WTC11 (cell line): Measurements from ENCODE around the gene MYLK. TPM values are rescaled to one million over a fixed set of nuclear protein-coding genes. Genes with fewer than 3 reads are reported as not detected.

Experiments used
- ATAC-seq: fragments of 200-7000 bp; cut with Tn5 transposase; 2 replicates; pipeline ENCODE4 v1.10.0; 2021; ENCODE audit warnings: mild to moderate bottlenecking, moderate library complexity
- Bru-seq: library from RNA; stranded (reverse); fragments of 400-500 nt; gene quantifications from one replicate; lab custom pipeline; 2021; lab: Mats Ljungman, UMichigan
- CTCF ChIA-PET: fragments of 300-600 bp; sonication (Branson Sonifier 250); formaldehyde crosslinking; loops from one replicate; lab custom pipeline; 2021; ENCODE audit warnings: antibody characterized with exemption; lab: Charles Lee
- POLR2A ChIA-PET: fragments of 350-600 bp; sonication (Branson Sonifier 250); formaldehyde crosslinking; loops from one replicate; lab custom pipeline; 2021; ENCODE audit warnings: antibody characterized with exemption; lab: Charles Lee
- DNase-seq: peaks from one replicate; pipeline ENCODE4 v3.0.0; 2021; ENCODE audit warnings: low spot score
- H3K27ac Mint-ChIP-seq: 2 replicates; pipeline ENCODE4 v1.8.0; 2021; ENCODE audit warnings: mixed read lengths
- H3K27me3 Mint-ChIP-seq: 2 replicates; pipeline ENCODE4 v1.8.0; 2021; ENCODE audit warnings: low read depth, mild to moderate bottlenecking, moderate library complexity, mixed read lengths
- H3K36me3 Mint-ChIP-seq: 2 replicates; pipeline ENCODE4 v1.8.0; 2021; ENCODE audit warnings: mixed read lengths
- H3K4me1 Mint-ChIP-seq: 2 replicates; pipeline ENCODE4 v1.8.0; 2022; ENCODE audit warnings: mixed read lengths
- H3K4me3 Mint-ChIP-seq: 2 replicates; pipeline ENCODE4 v1.8.0; 2021; ENCODE audit warnings: mild to moderate bottlenecking, moderate library complexity, mixed read lengths
- H3K9me3 Mint-ChIP-seq: 2 replicates; pipeline ENCODE4 v1.8.0; 2021; ENCODE audit warnings: mixed read lengths
- CDX4 ChIP-seq: fragments of 250-450 bp; sonication (Bioruptor Pico); IDR thresholded peaks from 2 replicates; pipeline ENCODE4 v1.9.0; 2021; ENCODE audit warnings: moderate library complexity, mild to moderate bottlenecking, inconsistent platforms, borderline replicate concordance
- E2F4 ChIP-seq: sonication (generic); formaldehyde crosslinking; IDR thresholded peaks from 2 replicates; pipeline ENCODE4 v1.8.1; 2022; ENCODE audit warnings: low read depth, mild to moderate bottlenecking, moderate library complexity, missing genetic modification reagents, borderline replicate concordance
- GTF2I ChIP-seq: fragments of 250-450 bp; sonication (Bioruptor Pico); conservative IDR thresholded peaks from 2 replicates; pipeline ENCODE4 v1.4.0; 2021; ENCODE audit warnings: mild to moderate bottlenecking
- IRF1 ChIP-seq: sonication (generic); formaldehyde crosslinking; IDR thresholded peaks from 2 replicates; pipeline ENCODE4 v1.8.0; 2023; ENCODE audit warnings: missing genetic modification reagents
- SOX15 ChIP-seq: fragments of 250-450 bp; sonication (Bioruptor Pico); IDR thresholded peaks from 2 replicates; pipeline ENCODE4 v1.9.0; 2021; ENCODE audit warnings: mild to moderate bottlenecking
- SP1 ChIP-seq: sonication (generic); formaldehyde crosslinking; conservative IDR thresholded peaks from 2 replicates; pipeline ENCODE4 v1.8.1; 2022; ENCODE audit warnings: missing genetic modification reagents
- STAT6 ChIP-seq: sonication (generic); formaldehyde crosslinking; conservative IDR thresholded peaks from 2 replicates; pipeline ENCODE4 v1.8.1; 2023; ENCODE audit warnings: mild to moderate bottlenecking, low read depth, missing genetic modification reagents, moderate library complexity
- TCF7 ChIP-seq: sonication (generic); formaldehyde crosslinking; IDR thresholded peaks from 2 replicates; pipeline ENCODE4 v1.8.0; 2022; ENCODE audit warnings: mild to moderate bottlenecking, low read depth, missing genetic modification reagents, moderate library complexity
- TEAD4 ChIP-seq: sonication (generic); formaldehyde crosslinking; IDR thresholded peaks from 2 replicates; pipeline ENCODE4 v1.8.0; 2022; ENCODE audit warnings: mild to moderate bottlenecking, missing genetic modification reagents
- TP53 ChIP-seq: sonication (generic); formaldehyde crosslinking; IDR thresholded peaks from 2 replicates; pipeline ENCODE4 v1.8.1; 2023; ENCODE audit warnings: mild to moderate bottlenecking, missing genetic modification reagents
- ZBTB21 ChIP-seq: sonication (generic); formaldehyde crosslinking; IDR thresholded peaks from 2 replicates; pipeline ENCODE4 v1.8.1; 2023; ENCODE audit warnings: mild to moderate bottlenecking, missing genetic modification reagents, borderline replicate concordance
- ZNF121 ChIP-seq: sonication (generic); formaldehyde crosslinking; IDR thresholded peaks from 2 replicates; pipeline ENCODE4 v1.8.0; 2023; ENCODE audit warnings: missing genetic modification reagents
- ZNF423 ChIP-seq: fragments of 250-450 bp; sonication (Bioruptor Pico); IDR thresholded peaks from 2 replicates; pipeline ENCODE4 v2.1.2; 2022; ENCODE audit warnings: mild to moderate bottlenecking, moderate library complexity
- ZNF671 ChIP-seq: fragments of 250-450 bp; sonication (Bioruptor Pico); IDR thresholded peaks from 2 replicates; pipeline ENCODE4 v1.8.0; 2021; ENCODE audit warnings: mild to moderate bottlenecking
- long read RNA-seq, 3 experiments: library from RNA in 1 of 3; library from capped mRNA in 1 of 3; library from polyadenylated mRNA in 1 of 3; unstranded in 2 of 3; stranded (forward) in 1 of 3; transcript quantifications; one replicate each; pipeline ENCODE4 v2.0.0, GENCODE V29; 2021
- total RNA-seq: library from RNA; stranded (reverse); gene quantifications from 3 replicates; pipeline ENCODE4 v1.2.3, GENCODE V29; 2021
- TF ChIP-seq, protein P1 (sequence below): sonication (generic); formaldehyde crosslinking; IDR thresholded peaks from 2 replicates; pipeline ENCODE4 v1.8.1; 2022; ENCODE audit warnings: mild to moderate bottlenecking, moderate library complexity, missing genetic modification reagents
- TF ChIP-seq, protein P2 (sequence below): sonication (generic); formaldehyde crosslinking; IDR thresholded peaks from 2 replicates; pipeline ENCODE4 v1.8.1; 2023; ENCODE audit warnings: mild to moderate bottlenecking, missing genetic modification reagents
- TF ChIP-seq, protein P3 (sequence below): sonication (generic); formaldehyde crosslinking; IDR thresholded peaks from 2 replicates; pipeline ENCODE4 v1.8.1; 2022; ENCODE audit warnings: missing genetic modification reagents, borderline replicate concordance

Gene MYLK
- 10.4 to 11.0 TPM (median 10.8 TPM) in 3 replicates for total RNA-seq
- Bru-seq, nascent RNA, result percentile 49 among the genes with signal in this experiment
- long read RNA-seq, experiment 1, partial matches to known transcripts, result 10 of 20 reads
- long read RNA-seq, experiment 1, other reads (novel, unspliced or antisense), result 10 of 20 reads
- long read RNA-seq, experiment 2, partial matches to known transcripts, result 3 of 12 reads
- long read RNA-seq, experiment 2, other reads (novel, unspliced or antisense), result 9 of 12 reads
- long read RNA-seq, experiment 3, partial matches to known transcripts, result 1 of 1 reads
- long read RNA-seq, experiment 3, other reads (novel, unspliced or antisense), result 0 of 1 reads

GRCh38 chr3:123884203-123884831, at the start of gene MYLK:
Gene MYLK (minus strand): TSS chr3:123884332. CDS start chr3:123793841, 90,491 bp downstream.
- CTCF ChIA-PET, result interaction anchor here (0.7 to 1.2 kb wide), 3 partner anchors 23 to 149 kb away, joined by 3 to 6 read pairs (median 5); partner anchors contain the start of gene KALRN
- peak within 1 kb of the TSS; percentile 80; the same call in 1 of the 2 replicates for H3K27ac Mint-ChIP-seq
- H3K4me3 Mint-ChIP-seq, result peak within 1 kb of the TSS; percentile 85
- TF ChIP-seq SP1 (CRISPR knock-in tag) (0 out of 2 replicates have a peak, but pooled peaks have one; percentile 52), GTF2I (CRISPR knock-in tag) (peak; percentile 90), ZNF671 (no peak), ZNF423 (CRISPR knock-in tag) (peak; percentile 1; the same call in 1 of the 2 replicates)
- TF ChIP-seq, protein P1, sequence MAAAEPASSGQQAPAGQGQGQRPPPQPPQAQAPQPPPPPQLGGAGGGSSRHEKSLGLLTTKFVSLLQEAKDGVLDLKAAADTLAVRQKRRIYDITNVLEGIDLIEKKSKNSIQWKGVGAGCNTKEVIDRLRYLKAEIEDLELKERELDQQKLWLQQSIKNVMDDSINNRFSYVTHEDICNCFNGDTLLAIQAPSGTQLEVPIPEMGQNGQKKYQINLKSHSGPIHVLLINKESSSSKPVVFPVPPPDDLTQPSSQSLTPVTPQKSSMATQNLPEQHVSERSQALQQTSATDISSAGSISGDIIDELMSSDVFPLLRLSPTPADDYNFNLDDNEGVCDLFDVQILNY (CRISPR knock-in tag), result peak; percentile 49; the same call in 1 of the 2 replicates
- no peaks in the 10 kb centered on the region for H3K36me3 Mint-ChIP-seq
- H3K27me3 Mint-ChIP-seq, result peaks cover 31% of the 10 kb centered on the region
- peak; percentile 95 for DNase-seq
- peak; percentile 96 for ATAC-seq
- H3K9me3 Mint-ChIP-seq, result peaks cover 7% of the 10 kb centered on the region
- POLR2A ChIA-PET, result interaction anchor here (0.6 kb wide), 2 partner anchors 71 to 325 kb away, joined by 3 read pairs; no protein-coding TSS in a partner anchor
- H3K4me1 Mint-ChIP-seq, result peaks cover 29% of the 10 kb centered on the region

DNA sequence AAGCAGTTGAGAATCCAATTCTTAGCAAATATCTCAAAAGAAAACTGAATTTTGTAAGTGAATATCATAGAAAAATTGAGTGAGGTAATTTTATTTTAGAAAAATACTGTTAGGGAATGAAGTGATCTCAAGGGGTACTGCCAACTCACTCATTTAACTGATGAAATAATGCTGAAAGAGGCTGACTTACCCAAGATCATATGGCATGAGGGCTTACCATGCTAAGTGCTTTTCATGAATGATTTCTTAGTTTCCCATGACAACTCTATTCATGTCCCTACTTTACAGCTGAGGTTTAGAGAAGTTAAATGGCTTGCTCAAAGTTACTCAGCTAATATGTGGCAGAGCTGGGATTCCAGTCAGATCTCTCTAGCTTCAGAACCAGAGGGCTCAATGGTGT, 46.3 kb upstream of the MYLK start:
- ChIA-PET CTCF (interaction anchor here (1.2 to 1.3 kb wide), 2 partner anchors 23 to 102 kb away, joined by 3 to 4 read pairs; no protein-coding TSS in a partner anchor), POLR2A (no interaction called here)
- no peaks in the 10 kb centered on the region for H3K27me3 Mint-ChIP-seq
- H3K4me1 Mint-ChIP-seq, result no peaks in the 10 kb centered on the region
- no peak overlapping the region for H3K4me3 Mint-ChIP-seq
- DNase-seq (no peak), ATAC-seq (no peak)
- TF ChIP-seq CDX4 (CRISPR knock-in tag), result no peak
- H3K27ac Mint-ChIP-seq, result no peak overlapping the region
- H3K9me3 Mint-ChIP-seq, result no peaks in the 10 kb centered on the region
- H3K36me3 Mint-ChIP-seq, result peaks cover 50% of the 10 kb centered on the region

GRCh38 chr3:123929325-123929724, 45.2 kb upstream of the MYLK start:
- DNase-seq, result no peak
- H3K4me1 Mint-ChIP-seq, result no peaks in the 10 kb centered on the region
- CTCF ChIA-PET, result interaction anchor here (1.6 kb wide), 1 partner anchor 22 kb away, joined by 3 read pairs; no protein-coding TSS in a partner anchor
- no peak overlapping the region for H3K27ac Mint-ChIP-seq
- peaks cover 54% of the 10 kb centered on the region for H3K36me3 Mint-ChIP-seq
- H3K4me3 Mint-ChIP-seq, result no peak overlapping the region
- H3K27me3 Mint-ChIP-seq, result no peaks in the 10 kb centered on the region
- POLR2A ChIA-PET, result no interaction called here
- no peak for ATAC-seq
- no peaks in the 10 kb centered on the region for H3K9me3 Mint-ChIP-seq
- TF ChIP-seq E2F4 (no peak), STAT6 (CRISPR knock-in tag) (no peak), TEAD4 (CRISPR knock-in tag) (no peak), ZNF121 (no peak), ZBTB21 (CRISPR knock-in tag) (no peak), TCF7 (no peak), SOX15 (CRISPR knock-in tag) (no peak), TP53 (CRISPR knock-in tag) (no peak), IRF1 (CRISPR knock-in tag) (no peak)
- TF ChIP-seq, protein P2, sequence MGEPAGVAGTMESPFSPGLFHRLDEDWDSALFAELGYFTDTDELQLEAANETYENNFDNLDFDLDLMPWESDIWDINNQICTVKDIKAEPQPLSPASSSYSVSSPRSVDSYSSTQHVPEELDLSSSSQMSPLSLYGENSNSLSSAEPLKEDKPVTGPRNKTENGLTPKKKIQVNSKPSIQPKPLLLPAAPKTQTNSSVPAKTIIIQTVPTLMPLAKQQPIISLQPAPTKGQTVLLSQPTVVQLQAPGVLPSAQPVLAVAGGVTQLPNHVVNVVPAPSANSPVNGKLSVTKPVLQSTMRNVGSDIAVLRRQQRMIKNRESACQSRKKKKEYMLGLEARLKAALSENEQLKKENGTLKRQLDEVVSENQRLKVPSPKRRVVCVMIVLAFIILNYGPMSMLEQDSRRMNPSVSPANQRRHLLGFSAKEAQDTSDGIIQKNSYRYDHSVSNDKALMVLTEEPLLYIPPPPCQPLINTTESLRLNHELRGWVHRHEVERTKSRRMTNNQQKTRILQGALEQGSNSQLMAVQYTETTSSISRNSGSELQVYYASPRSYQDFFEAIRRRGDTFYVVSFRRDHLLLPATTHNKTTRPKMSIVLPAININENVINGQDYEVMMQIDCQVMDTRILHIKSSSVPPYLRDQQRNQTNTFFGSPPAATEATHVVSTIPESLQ (CRISPR knock-in tag), result no peak
- TF ChIP-seq, protein P3, sequence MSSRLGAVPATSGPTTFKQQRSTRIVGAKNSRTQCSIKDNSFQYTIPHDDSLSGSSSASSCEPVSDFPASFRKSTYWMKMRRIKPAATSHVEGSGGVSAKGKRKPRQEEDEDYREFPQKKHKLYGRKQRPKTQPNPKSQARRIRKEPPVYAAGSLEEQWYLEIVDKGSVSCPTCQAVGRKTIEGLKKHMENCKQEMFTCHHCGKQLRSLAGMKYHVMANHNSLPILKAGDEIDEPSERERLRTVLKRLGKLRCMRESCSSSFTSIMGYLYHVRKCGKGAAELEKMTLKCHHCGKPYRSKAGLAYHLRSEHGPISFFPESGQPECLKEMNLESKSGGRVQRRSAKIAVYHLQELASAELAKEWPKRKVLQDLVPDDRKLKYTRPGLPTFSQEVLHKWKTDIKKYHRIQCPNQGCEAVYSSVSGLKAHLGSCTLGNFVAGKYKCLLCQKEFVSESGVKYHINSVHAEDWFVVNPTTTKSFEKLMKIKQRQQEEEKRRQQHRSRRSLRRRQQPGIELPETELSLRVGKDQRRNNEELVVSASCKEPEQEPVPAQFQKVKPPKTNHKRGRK, result no peak
